Measurements from ENCODE around the gene ACY1.

GRCh38 chr3:51997935-51998596, 14.7 kb downstream of the ACY1 start:
- no peak for TF ChIP-seq RCOR1 (IDR thresholded peaks at IDR 0.05; ENCODE audit: low read length)
- TF ChIP-seq CTCF (IDR thresholded peaks at IDR 0.05) = no peak
- TF ChIP-seq POLR2AphosphoS5 (IDR thresholded peaks at IDR 0.05; ENCODE audit: low read depth, low read length) = no peak
- no peak for TF ChIP-seq SIN3A (IDR thresholded peaks at IDR 0.05; ENCODE audit: borderline replicate concordance, low read depth, low read length)
- TF ChIP-seq EZH2phosphoT487 (IDR thresholded peaks at IDR 0.05; ENCODE audit: borderline replicate concordance, low read depth) = no peak
- TF ChIP-seq GATA2 (CRISPR knock-in tag; IDR thresholded peaks at IDR 0.05) = no peak
- no peak for TF ChIP-seq USF1 (IDR thresholded peaks at IDR 0.05; ENCODE audit: borderline replicate concordance, low read depth)
- TF ChIP-seq GABPA (IDR thresholded peaks at IDR 0.05; ENCODE audit: low read depth) = no peak
